GM20431 (cell line): ENCODE results near the gene DVL2.
"Not testable (repeated sequence)": the region's sequence is repeated elsewhere in the genome, so short reads cannot be mapped to it uniquely, and the experiment has no call there.

Experiments
- in situ Hi-C: fragments of 300-500 bp; cut with MseI, MboI; formaldehyde crosslinking; loops from one replicate; pipeline ENCODE4 v1.15.0; 2020; ENCODE audit warnings: low sequenced_read_pairs; ENCODE audit not compliant: unreplicated experiment

DVL2 gene

GRCh38 chr17:7207120-7208001, 27.0 kb downstream of the DVL2 start:
- in situ Hi-C loops = no loop called here

GRCh38 chr17:7205561-7205960, 28.8 kb downstream of the DVL2 start:
- in situ Hi-C loops = no loop called here

- in situ Hi-C loops = no loop called here
Observed at GRCh38 chr17:7204828-7205461, 29.4 kb downstream of the DVL2 start.

GRCh38 chr17:7204336-7204735, 30.0 kb downstream of the DVL2 start:
- in situ Hi-C loops = no loop called here

GRCh38 chr17:7203391-7203790, 30.9 kb downstream of the DVL2 start:
- in situ Hi-C loops = no loop called here

GRCh38 chr17:7196651-7197401, 37.5 kb downstream of the DVL2 start:
- in situ Hi-C loops = no loop called here

GRCh38 chr17:7195971-7196370, 38.3 kb downstream of the DVL2 start:
- in situ Hi-C loops = no loop called here

- in situ Hi-C loops = no loop called here
Observed at GRCh38 chr17:7192271-7192937, 41.9 kb downstream of the DVL2 start.

- in situ Hi-C loops = no loop called here
Observed at GRCh38 chr17:7191571-7192270, 42.6 kb downstream of the DVL2 start.

GRCh38 chr17:7191069-7191468, 43.2 kb downstream of the DVL2 start:
- in situ Hi-C loops = no loop called here

GRCh38 chr17:7190276-7190917, 43.9 kb downstream of the DVL2 start:
- in situ Hi-C loops = no loop called here

- in situ Hi-C loops = no loop called here
Observed at GRCh38 chr17:7186241-7186640, 48.1 kb downstream of the DVL2 start.

GRCh38 chr17:7184647-7185046, 49.7 kb downstream of the DVL2 start:
- in situ Hi-C loops = no loop called here

- in situ Hi-C loops = no loop called here
Observed at GRCh38 chr17:7184091-7184488, 50.2 kb downstream of the DVL2 start.

- in situ Hi-C loops = no loop called here
Observed at GRCh38 chr17:7183433-7184090, 50.8 kb downstream of the DVL2 start.

GRCh38 chr17:7182101-7182500, 52.2 kb downstream of the DVL2 start:
- in situ Hi-C loops = not testable (repeated sequence)

- in situ Hi-C loops = no loop called here
Observed at GRCh38 chr17:7179317-7180254, 54.7 kb downstream of the DVL2 start, which contains the start of gene ASGR1. Gene ASGR1, minus strand, starts transcription at chr17:7179370. Its CDS starts 807 bp downstream, at chr17:7178563.

- in situ Hi-C loops = no loop called here
Observed at GRCh38 chr17:7178973-7179316, 55.4 kb downstream of the DVL2 start.
